OCI-LY1 (cell line): ENCODE results near the gene SF3A1.

Experiments used
- H2AFZ ChIP-seq: fragments of 200-600 bp; sonication (generic), shearing (Covaris generic); 2 replicates; pipeline ENCODE4 v1.6.0; 2014; ENCODE audit warnings: antibody characterized with exemption, mild to moderate bottlenecking, low read length
- H3F3A ChIP-seq: fragments of 200-600 bp; sonication (generic), shearing (Covaris generic); 2 replicates; pipeline ENCODE4 v1.6.0; 2014; ENCODE audit warnings: mild to moderate bottlenecking, antibody characterized with exemption, low read length, moderate library complexity; ENCODE audit not compliant: insufficient read depth
- H3K27ac ChIP-seq: fragments of 200-600 bp; sonication (generic); 2 replicates; pipeline ENCODE4 v1.5.1; 2014; ENCODE audit warnings: low read length, mixed run types, mild to moderate bottlenecking, low read depth; ENCODE audit not compliant: poor library complexity, severe bottlenecking
- H3K27me3 ChIP-seq: fragments of 200-600 bp; sonication (generic); 2 replicates; pipeline ENCODE4 v1.6.0; 2014; ENCODE audit warnings: antibody characterized with exemption, mild to moderate bottlenecking, low read length, moderate library complexity; ENCODE audit not compliant: insufficient read depth
- H3K36me3 ChIP-seq: fragments of 200-600 bp; sonication (generic); 2 replicates; pipeline ENCODE4 v1.6.1; 2014; ENCODE audit warnings: mild to moderate bottlenecking, antibody characterized with exemption, low read length, moderate library complexity, mixed read lengths; ENCODE audit not compliant: insufficient read depth
- H3K4me1 ChIP-seq: fragments of 200-600 bp; sonication (generic); 2 replicates; pipeline ENCODE4 v1.5.1; 2014; ENCODE audit warnings: mild to moderate bottlenecking, low read length, moderate library complexity; ENCODE audit not compliant: insufficient read depth, severe bottlenecking
- H3K4me2 ChIP-seq: fragments of 200-600 bp; sonication (generic), shearing (Covaris generic); 2 replicates; pipeline ENCODE4 v1.6.1; 2014; ENCODE audit warnings: low read length
- H3K4me3 ChIP-seq: fragments of 200-600 bp; sonication (generic); 2 replicates; pipeline ENCODE4 v1.5.1; 2014; ENCODE audit warnings: low read length, low read depth, mild to moderate bottlenecking, mixed read lengths; ENCODE audit not compliant: poor library complexity, severe bottlenecking
- H3K79me2 ChIP-seq: fragments of 200-600 bp; shearing (Covaris generic); 2 replicates; pipeline ENCODE4 v1.6.1; 2016; ENCODE audit warnings: mixed run types, low read length, mixed read lengths; ENCODE audit not compliant: insufficient read depth
- H3K9ac ChIP-seq: fragments of 200-600 bp; sonication (generic), shearing (Covaris generic); 2 replicates; pipeline ENCODE4 v1.6.1; 2014; ENCODE audit warnings: mild to moderate bottlenecking, low read length, mixed read lengths
- H3K9me2 ChIP-seq: fragments of 200-600 bp; sonication (generic), shearing (Covaris generic); 2 replicates; pipeline ENCODE4 v1.6.1; 2014; ENCODE audit warnings: low read depth, mild to moderate bottlenecking, low read length, mixed read lengths
- H3K9me3 ChIP-seq: fragments of 200-600 bp; shearing (Covaris generic); 2 replicates; pipeline ENCODE4 v1.6.1; 2014; ENCODE audit warnings: low read length, mixed read lengths
- H4K20me1 ChIP-seq: fragments of 200-600 bp; sonication (generic), shearing (Covaris generic); 2 replicates; pipeline ENCODE4 v1.6.0; 2016; ENCODE audit warnings: mild to moderate bottlenecking, low read length; ENCODE audit not compliant: insufficient read depth
- EZH2 ChIP-seq: fragments of 200-600 bp; sonication (generic), shearing (Covaris generic); IDR thresholded peaks from 2 replicates; pipeline ENCODE4 v1.8.0; 2017; ENCODE audit warnings: borderline replicate concordance, mixed run types, mild to moderate bottlenecking, antibody characterized with exemption, low read length, moderate library complexity, mixed read lengths
- TF ChIP-seq, protein P1 (sequence below): fragments of 200-600 bp; sonication (generic), shearing (Covaris generic); IDR thresholded peaks from 2 replicates; pipeline ENCODE4 v1.5.1; 2017; ENCODE audit warnings: mild to moderate bottlenecking, antibody characterized with exemption, low read length, moderate library complexity, mixed read lengths

The SF3A1 gene

GRCh38 chr22:30284172-30284571 is 72.5 kb downstream of the SF3A1 start:
- H3F3A ChIP-seq: no peaks in the 10 kb centered on the region
- H3K4me2 ChIP-seq: no peak overlapping the region
- no peak overlapping the region for H3K4me3 ChIP-seq
- H3K79me2 ChIP-seq: no peaks in the 10 kb centered on the region
- no peak overlapping the region for H3K9ac ChIP-seq
- no peak overlapping the region for H2AFZ ChIP-seq
- H3K9me3 ChIP-seq: no peaks in the 10 kb centered on the region
- H3K36me3 ChIP-seq: no peaks in the 10 kb centered on the region
- H3K27me3 ChIP-seq: no peaks in the 10 kb centered on the region
- no peaks in the 10 kb centered on the region for H3K9me2 ChIP-seq
- no peaks in the 10 kb centered on the region for H4K20me1 ChIP-seq
- TF ChIP-seq, protein P1, sequence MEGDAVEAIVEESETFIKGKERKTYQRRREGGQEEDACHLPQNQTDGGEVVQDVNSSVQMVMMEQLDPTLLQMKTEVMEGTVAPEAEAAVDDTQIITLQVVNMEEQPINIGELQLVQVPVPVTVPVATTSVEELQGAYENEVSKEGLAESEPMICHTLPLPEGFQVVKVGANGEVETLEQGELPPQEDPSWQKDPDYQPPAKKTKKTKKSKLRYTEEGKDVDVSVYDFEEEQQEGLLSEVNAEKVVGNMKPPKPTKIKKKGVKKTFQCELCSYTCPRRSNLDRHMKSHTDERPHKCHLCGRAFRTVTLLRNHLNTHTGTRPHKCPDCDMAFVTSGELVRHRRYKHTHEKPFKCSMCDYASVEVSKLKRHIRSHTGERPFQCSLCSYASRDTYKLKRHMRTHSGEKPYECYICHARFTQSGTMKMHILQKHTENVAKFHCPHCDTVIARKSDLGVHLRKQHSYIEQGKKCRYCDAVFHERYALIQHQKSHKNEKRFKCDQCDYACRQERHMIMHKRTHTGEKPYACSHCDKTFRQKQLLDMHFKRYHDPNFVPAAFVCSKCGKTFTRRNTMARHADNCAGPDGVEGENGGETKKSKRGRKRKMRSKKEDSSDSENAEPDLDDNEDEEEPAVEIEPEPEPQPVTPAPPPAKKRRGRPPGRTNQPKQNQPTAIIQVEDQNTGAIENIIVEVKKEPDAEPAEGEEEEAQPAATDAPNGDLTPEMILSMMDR: no peak
- no peak for TF ChIP-seq EZH2
- H3K27ac ChIP-seq: no peak overlapping the region
- H3K4me1 ChIP-seq: peaks cover 10% of the 10 kb centered on the region

DNA sequence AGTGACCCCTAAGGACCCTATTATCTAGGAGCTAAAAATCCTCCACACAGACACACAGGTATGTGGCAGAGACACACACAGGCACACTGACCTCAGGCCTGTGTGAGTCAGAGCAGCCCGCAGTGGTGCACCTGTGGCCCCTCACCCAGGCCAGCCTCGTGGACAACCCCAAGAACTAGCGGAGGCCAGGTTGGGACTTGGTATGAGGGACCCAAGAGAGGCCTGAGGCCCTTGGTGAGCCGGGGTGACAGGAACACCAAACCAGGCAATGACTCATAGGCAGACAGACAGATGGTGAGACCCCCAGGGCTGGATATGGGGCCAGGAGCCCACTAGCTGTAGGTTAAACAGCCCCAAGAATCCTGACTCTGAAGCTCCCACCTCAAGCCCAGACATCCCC is 73.4 kb downstream of the SF3A1 start:
- H3K4me1 ChIP-seq: peaks cover 5% of the 10 kb centered on the region
- H3K9me2 ChIP-seq: no peaks in the 10 kb centered on the region
- no peak overlapping the region for H2AFZ ChIP-seq
- H4K20me1 ChIP-seq: no peaks in the 10 kb centered on the region
- no peaks in the 10 kb centered on the region for H3K79me2 ChIP-seq
- TF ChIP-seq, protein P1: no peak
- TF ChIP-seq EZH2: no peak
- H3K27me3 ChIP-seq: no peaks in the 10 kb centered on the region
- H3F3A ChIP-seq: no peaks in the 10 kb centered on the region
- H3K9ac ChIP-seq: no peak overlapping the region
- no peak overlapping the region for H3K4me3 ChIP-seq
- no peaks in the 10 kb centered on the region for H3K9me3 ChIP-seq
- no peak overlapping the region for H3K4me2 ChIP-seq
- no peaks in the 10 kb centered on the region for H3K36me3 ChIP-seq
- H3K27ac ChIP-seq: no peak overlapping the region

GRCh38 chr22:30282616-30283046 is 74.1 kb downstream of the SF3A1 start:
- Histone ChIP-seq H3K4me2 (no peak overlapping the region), H4K20me1 (no peaks in the 10 kb centered on the region), H3K4me3 (no peak overlapping the region), H3K9me3 (no peaks in the 10 kb centered on the region), H2AFZ (no peak overlapping the region), H3F3A (no peaks in the 10 kb centered on the region), H3K27ac (no peak overlapping the region), H3K9me2 (no peaks in the 10 kb centered on the region), H3K9ac (no peak overlapping the region), H3K79me2 (no peaks in the 10 kb centered on the region), H3K27me3 (no peaks in the 10 kb centered on the region), H3K4me1 (no peaks in the 10 kb centered on the region), H3K36me3 (no peaks in the 10 kb centered on the region)
- TF ChIP-seq, protein P1: no peak
